OCI-LY7 (cell line): ENCODE data around the gene ZNF83. TPM values are rescaled to one million over a fixed set of nuclear protein-coding genes. Genes with fewer than 3 reads are reported as not detected.

ENCODE experiments used
- BruUV-seq: library from RNA; stranded (reverse); fragments of 400-500 nt; replicated peaks from 2 replicates; lab custom pipeline; 2021; lab: Mats Ljungman, UMichigan
- CTCF ChIA-PET: fragments of 300-600 bp; sonication (Branson Sonifier 250); formaldehyde crosslinking; loops from one replicate; lab custom pipeline; 2022; ENCODE audit warnings: antibody characterized with exemption; ENCODE audit not compliant: unreplicated experiment; lab: Charles Lee
- POLR2A ChIA-PET: fragments of 300-600 bp; sonication (Branson Sonifier 250); formaldehyde crosslinking; loops from one replicate; lab custom pipeline; 2022; ENCODE audit warnings: antibody characterized with exemption; lab: Charles Lee
- DNase-seq: peaks from one replicate; pipeline ENCODE4 v3.0.0-alpha.2; 2015; ENCODE audit warnings: low spot score
- H2AFZ ChIP-seq: fragments of 200-600 bp; sonication (generic), shearing (Covaris generic); 2 replicates; pipeline ENCODE4 v1.6.1; 2014; ENCODE audit warnings: mild to moderate bottlenecking, antibody characterized with exemption, low read length, moderate library complexity
- H3K27ac ChIP-seq: fragments of 200-600 bp; sonication (generic); 2 replicates; pipeline ENCODE4 v1.5.1; 2014; ENCODE audit warnings: mixed run types, low read depth, mild to moderate bottlenecking, moderate library complexity, low read length, inconsistent platforms; ENCODE audit not compliant: poor library complexity, severe bottlenecking
- H3K36me3 ChIP-seq: fragments of 200-600 bp; sonication (generic); 2 replicates; pipeline ENCODE4 v1.6.1; 2014; ENCODE audit warnings: mild to moderate bottlenecking, antibody characterized with exemption, low read length, moderate library complexity, mixed read lengths; ENCODE audit not compliant: insufficient read depth
- H3K4me1 ChIP-seq: fragments of 200-600 bp; sonication (generic); 2 replicates; pipeline ENCODE4 v1.5.1; 2014; ENCODE audit warnings: mild to moderate bottlenecking, low read length; ENCODE audit not compliant: insufficient read depth, poor library complexity, severe bottlenecking
- H3K4me2 ChIP-seq: fragments of 200-600 bp; sonication (generic); 2 replicates; pipeline ENCODE4 v1.6.1; 2014; ENCODE audit warnings: mild to moderate bottlenecking, low read length
- H3K4me3 ChIP-seq: fragments of 200-600 bp; sonication (generic); 2 replicates; pipeline ENCODE4 v1.5.1; 2014; ENCODE audit warnings: mild to moderate bottlenecking, low read depth, low read length; ENCODE audit not compliant: poor library complexity, severe bottlenecking
- H3K79me2 ChIP-seq: fragments of 200-600 bp; sonication (generic); 2 replicates; pipeline ENCODE4 v1.6.1; 2016; ENCODE audit warnings: low read depth, mild to moderate bottlenecking, low read length, moderate library complexity, mixed read lengths; ENCODE audit not compliant: insufficient read depth
- H3K9me2 ChIP-seq: fragments of 200-600 bp; sonication (generic); 2 replicates; pipeline ENCODE4 v1.6.1; 2016; ENCODE audit warnings: mild to moderate bottlenecking, low read length, mixed read lengths; ENCODE audit not compliant: insufficient read depth
- H3K9me3 ChIP-seq: fragments of 200-600 bp; sonication (generic); 2 replicates; pipeline ENCODE4 v1.6.1; 2014; ENCODE audit warnings: mild to moderate bottlenecking, mixed run types, low read length, mixed read lengths
- H4K20me1 ChIP-seq: fragments of 200-600 bp; sonication (generic); 2 replicates; pipeline ENCODE4 v1.6.1; 2014; ENCODE audit warnings: mild to moderate bottlenecking, antibody characterized with exemption, low read length, moderate library complexity, mixed read lengths; ENCODE audit not compliant: insufficient read depth
- EZH2phosphoT487 ChIP-seq: fragments of 200-600 bp; sonication (generic); IDR thresholded peaks from 2 replicates; pipeline ENCODE4 v1.6.1; 2018; ENCODE audit warnings: low read depth, borderline replicate concordance, mild to moderate bottlenecking, mixed run types, antibody characterized with exemption, low read length, moderate library complexity, mixed read lengths
- intact Hi-C: fragments of 100-400 bp; cut with micrococcal nuclease; formaldehyde crosslinking; loops from one replicate; pipeline ENCODE4 v1.10.0; 2022; ENCODE audit not compliant: unreplicated experiment
- total RNA-seq, 2 experiments: library from RNA; depleted of rRNA in 1 of 2; stranded (reverse); fragments of >200 nt in 1 of 2; shearing (Covaris generic) in 1 of 2; gene quantifications; 2 replicates each; pipeline ENCODE4 v1.2.3, GENCODE V29; 2014 to 2022
- TF ChIP-seq, protein P1 (sequence below): fragments of 200-600 bp; sonication (generic); conservative IDR thresholded peaks from 2 replicates; pipeline ENCODE4 v1.5.1; 2014; ENCODE audit warnings: mild to moderate bottlenecking, antibody characterized with exemption, low read length, moderate library complexity, mixed read lengths

ZNF83 gene
- total RNA-seq, 2 experiments from 2014 or later, result 47.2 to 59.4 TPM

- Histone ChIP-seq H3K9me3 (no peaks in the 10 kb centered on the region), H3K4me3 (no peak overlapping the region), H3K79me2 (no peaks in the 10 kb centered on the region), H4K20me1 (no peaks in the 10 kb centered on the region), H3K36me3 (peaks cover 66% of the 10 kb centered on the region), H3K9me2 (no peaks in the 10 kb centered on the region), H3K27ac (no peak overlapping the region), H3K4me2 (no peak overlapping the region), H3K4me1 (no peaks in the 10 kb centered on the region), H2AFZ (no peak overlapping the region)
- CTCF ChIA-PET, result no interaction called here
- no peak for DNase-seq
- intact Hi-C loops, result no loop called here
- POLR2A ChIA-PET, result no interaction called here
- no TSS peak for BruUV-seq
- TF ChIP-seq, protein P1, sequence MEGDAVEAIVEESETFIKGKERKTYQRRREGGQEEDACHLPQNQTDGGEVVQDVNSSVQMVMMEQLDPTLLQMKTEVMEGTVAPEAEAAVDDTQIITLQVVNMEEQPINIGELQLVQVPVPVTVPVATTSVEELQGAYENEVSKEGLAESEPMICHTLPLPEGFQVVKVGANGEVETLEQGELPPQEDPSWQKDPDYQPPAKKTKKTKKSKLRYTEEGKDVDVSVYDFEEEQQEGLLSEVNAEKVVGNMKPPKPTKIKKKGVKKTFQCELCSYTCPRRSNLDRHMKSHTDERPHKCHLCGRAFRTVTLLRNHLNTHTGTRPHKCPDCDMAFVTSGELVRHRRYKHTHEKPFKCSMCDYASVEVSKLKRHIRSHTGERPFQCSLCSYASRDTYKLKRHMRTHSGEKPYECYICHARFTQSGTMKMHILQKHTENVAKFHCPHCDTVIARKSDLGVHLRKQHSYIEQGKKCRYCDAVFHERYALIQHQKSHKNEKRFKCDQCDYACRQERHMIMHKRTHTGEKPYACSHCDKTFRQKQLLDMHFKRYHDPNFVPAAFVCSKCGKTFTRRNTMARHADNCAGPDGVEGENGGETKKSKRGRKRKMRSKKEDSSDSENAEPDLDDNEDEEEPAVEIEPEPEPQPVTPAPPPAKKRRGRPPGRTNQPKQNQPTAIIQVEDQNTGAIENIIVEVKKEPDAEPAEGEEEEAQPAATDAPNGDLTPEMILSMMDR, result no peak
- no peak for TF ChIP-seq EZH2phosphoT487
These were observed 22.8 kb upstream of the ZNF83 start for GRCh38 chr19:52660981-52661380.

DNA sequence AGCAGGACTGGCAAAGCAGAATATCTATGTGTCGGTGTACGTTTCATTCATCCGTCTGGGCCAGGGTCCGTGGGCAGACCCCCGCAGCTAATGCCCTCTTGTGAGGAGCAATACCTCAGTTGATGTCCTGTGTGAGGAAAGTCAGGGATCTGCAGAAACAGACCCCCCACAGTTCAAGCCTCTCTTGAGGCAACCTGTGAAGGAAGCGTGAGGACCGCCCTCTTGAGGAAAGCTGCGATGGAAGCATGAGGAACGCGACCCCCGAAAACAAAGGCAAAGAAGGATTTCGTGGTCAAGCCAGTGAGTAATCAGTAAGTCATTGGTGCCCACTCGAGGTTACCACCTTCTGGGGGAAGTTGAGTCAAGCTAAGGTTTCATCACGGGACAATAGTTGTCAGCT lies 20.9 kb upstream of the ZNF83 start:
- Histone ChIP-seq H3K79me2 (no peaks in the 10 kb centered on the region), H3K36me3 (peaks cover 76% of the 10 kb centered on the region), H3K4me1 (no peaks in the 10 kb centered on the region), H3K9me3 (no peaks in the 10 kb centered on the region), H4K20me1 (no peaks in the 10 kb centered on the region), H3K9me2 (no peaks in the 10 kb centered on the region), H3K27ac (no peak overlapping the region), H3K4me3 (no peak overlapping the region), H3K4me2 (no peak overlapping the region), H2AFZ (no peak overlapping the region)
- intact Hi-C loops, result no loop called here
- TF ChIP-seq, protein P1, result no peak
- TF ChIP-seq EZH2phosphoT487, result no peak
- ChIA-PET CTCF (no interaction called here), POLR2A (no interaction called here)
- no peak for DNase-seq
- no TSS peak for BruUV-seq

DNA sequence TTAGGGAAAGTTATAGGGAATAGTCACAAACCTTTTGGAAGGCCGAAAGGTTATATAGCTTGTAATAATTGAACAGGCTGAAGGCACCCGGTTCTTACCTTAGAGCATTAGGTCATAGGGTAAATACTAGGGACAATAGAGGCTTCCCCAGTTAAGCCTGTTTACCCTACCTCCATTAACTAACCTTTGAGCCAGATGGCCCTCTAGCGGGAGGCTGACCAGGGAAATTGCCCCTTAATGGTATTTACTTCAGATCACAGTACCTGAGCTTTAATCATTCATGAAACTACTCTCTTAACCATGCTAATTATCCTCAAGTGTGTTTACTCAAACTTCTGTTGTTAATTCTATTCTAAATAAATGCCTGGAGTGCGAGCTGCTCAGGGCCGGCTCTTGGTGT lies 20.4 kb upstream of the ZNF83 start:
- Histone ChIP-seq H3K36me3 (peaks cover 80% of the 10 kb centered on the region), H2AFZ (no peak overlapping the region), H3K79me2 (no peaks in the 10 kb centered on the region), H4K20me1 (no peaks in the 10 kb centered on the region), H3K4me2 (no peak overlapping the region), H3K9me3 (no peaks in the 10 kb centered on the region), H3K4me3 (no peak overlapping the region), H3K4me1 (no peaks in the 10 kb centered on the region), H3K27ac (no peak overlapping the region), H3K9me2 (no peaks in the 10 kb centered on the region)
- intact Hi-C loops, result no loop called here
- TF ChIP-seq, protein P1, result no peak
- no peak for TF ChIP-seq EZH2phosphoT487
- BruUV-seq, result no TSS peak
- ChIA-PET POLR2A (no interaction called here), CTCF (no interaction called here)
- no peak for DNase-seq
